Measurements from ENCODE around the gene INSIG1. TPM values are rescaled to one million over a fixed set of nuclear protein-coding genes. Genes with fewer than 3 reads are reported as not detected.

Gene INSIG1
- total and polyA plus RNA-seq, 8 donors = 13.0 to 59.2 (median 37.1) TPM

GRCh38 chr7:155286686-155287085, 11.0 kb upstream of the INSIG1 start:
- FAIRE-seq (no peak), DNase-seq (no peak), ATAC-seq (no peak)
- no peak overlapping the region for H3K27ac ChIP-seq
- H3K4me3 ChIP-seq = no peak overlapping the region
- peaks cover 0 to 7% (median 0%) of the 10 kb centered on the region in 3 donors for H3K4me1 ChIP-seq
- no peaks in the 10 kb centered on the region for H3K27me3 ChIP-seq
- WGBS, 2 donors = 88 to 89% methylated on average over 8 of the region's 8 CpGs
- H3K9me3 ChIP-seq = no peaks in the 10 kb centered on the region
- intact Hi-C loops (cut with DNase I) = no loop called here
- no peak for TF ChIP-seq CTCF (IDR thresholded peaks at IDR 0.05)
- H3K36me3 ChIP-seq = no peaks in the 10 kb centered on the region

GRCh38 chr7:155287284-155287935, 10.3 kb upstream of the INSIG1 start:
- peaks cover 0 to 7% (median 0%) of the 10 kb centered on the region in 3 donors for H3K4me1 ChIP-seq
- TF ChIP-seq CTCF (IDR thresholded peaks at IDR 0.05) = no peak
- no peak overlapping the region for H3K4me3 ChIP-seq
- H3K27ac ChIP-seq = no peak overlapping the region
- WGBS, 2 donors = 91 to 94% methylated on average over 26 of the region's 26 CpGs
- H3K36me3 ChIP-seq = no peaks in the 10 kb centered on the region
- FAIRE-seq (no peak), DNase-seq (no peak), ATAC-seq (no peak)
- H3K27me3 ChIP-seq = no peaks in the 10 kb centered on the region
- intact Hi-C loops (cut with DNase I) = no loop called here
- no peaks in the 10 kb centered on the region for H3K9me3 ChIP-seq

- WGBS, 2 donors = 95% methylated on average over 18 of the region's 18 CpGs
- no peak for TF ChIP-seq CTCF (IDR thresholded peaks at IDR 0.05)
- Histone ChIP-seq H3K27me3 (no peaks in the 10 kb centered on the region), H3K4me3 (no peak overlapping the region), H3K9me3 (no peaks in the 10 kb centered on the region), H3K4me1 (peaks cover 0 to 7% (median 0%) of the 10 kb centered on the region in 3 donors), H3K27ac (no peak overlapping the region), H3K36me3 (no peaks in the 10 kb centered on the region)
- intact Hi-C loops (cut with DNase I) = no loop called here
- FAIRE-seq (no peak), DNase-seq (no peak), ATAC-seq (no peak)
Measured at GRCh38 chr7:155288055-155288454, 9.6 kb upstream of the INSIG1 start.

GRCh38 chr7:155289107-155289506, 8.6 kb upstream of the INSIG1 start:
- WGBS, 2 donors = 82 to 86% methylated on average over 7 of the region's 7 CpGs
- DNase-seq (no peak), ATAC-seq (no peak), FAIRE-seq (no peak)
- no peak for TF ChIP-seq CTCF (IDR thresholded peaks at IDR 0.05)
- H3K9me3 ChIP-seq = no peaks in the 10 kb centered on the region
- no peaks in the 10 kb centered on the region for H3K36me3 ChIP-seq
- intact Hi-C loops (cut with DNase I) = no loop called here
- H3K4me3 ChIP-seq = no peak overlapping the region
- no peak overlapping the region for H3K27ac ChIP-seq
- H3K4me1 ChIP-seq = no peaks in the 10 kb centered on the region
- H3K27me3 ChIP-seq = no peaks in the 10 kb centered on the region

- intact Hi-C loops (cut with DNase I) = no loop called here
- FAIRE-seq (no peak), DNase-seq (no peak), ATAC-seq (no peak)
- no peaks in the 10 kb centered on the region for H3K27me3 ChIP-seq
- H3K36me3 ChIP-seq = no peaks in the 10 kb centered on the region
- H3K9me3 ChIP-seq = no peaks in the 10 kb centered on the region
- H3K4me1 ChIP-seq = no peaks in the 10 kb centered on the region
- no peak for TF ChIP-seq CTCF (IDR thresholded peaks at IDR 0.05)
- 84 to 85% methylated on average over 11 of the region's 11 CpGs for WGBS, 2 donors
- no peak overlapping the region for H3K27ac ChIP-seq
- H3K4me3 ChIP-seq = no peak overlapping the region
Measured at GRCh38 chr7:155289949-155290501, 7.7 kb upstream of the INSIG1 start.
